Adipocyte (in vitro differentiated cells): ENCODE measurements around the gene ZNF683.
A peak's percentile ranks its signal among the peaks of the same experiment; 100 is the strongest.

ENCODE experiments used
- DNase-seq: peaks from one replicate; pipeline ENCODE4 v3.0.0-alpha.2; 2015; ENCODE audit warnings: low read depth
- H3K27me3 ChIP-seq: replicated peaks from 2 replicates; pipeline ENCODE4 v1.7.0; 2013; ENCODE audit warnings: mild to moderate bottlenecking, low read length, moderate library complexity; ENCODE audit not compliant: control insufficient read depth, insufficient read depth
- H3K36me3 ChIP-seq: 2 replicates; pipeline ENCODE4 v1.7.0; 2013; ENCODE audit warnings: low read length, mild to moderate bottlenecking, moderate library complexity; ENCODE audit not compliant: control insufficient read depth, insufficient read depth, severe bottlenecking
- H3K4me1 ChIP-seq: 2 replicates; pipeline ENCODE4 v1.7.0; 2013; ENCODE audit warnings: mild to moderate bottlenecking, low read length, moderate library complexity; ENCODE audit not compliant: control insufficient read depth, insufficient read depth
- H3K4me3 ChIP-seq: 2 replicates; pipeline ENCODE4 v1.7.0; 2013; ENCODE audit warnings: mild to moderate bottlenecking, low read length, moderate library complexity
- H3K9ac ChIP-seq: 2 replicates; pipeline ENCODE4 v1.7.0; 2013; ENCODE audit warnings: mild to moderate bottlenecking, low read length, moderate library complexity
- H3K9me3 ChIP-seq: 2 replicates; pipeline ENCODE4 v1.7.0; 2013; ENCODE audit warnings: mild to moderate bottlenecking, low read length, moderate library complexity; ENCODE audit not compliant: control insufficient read depth

Gene ZNF683

DNA sequence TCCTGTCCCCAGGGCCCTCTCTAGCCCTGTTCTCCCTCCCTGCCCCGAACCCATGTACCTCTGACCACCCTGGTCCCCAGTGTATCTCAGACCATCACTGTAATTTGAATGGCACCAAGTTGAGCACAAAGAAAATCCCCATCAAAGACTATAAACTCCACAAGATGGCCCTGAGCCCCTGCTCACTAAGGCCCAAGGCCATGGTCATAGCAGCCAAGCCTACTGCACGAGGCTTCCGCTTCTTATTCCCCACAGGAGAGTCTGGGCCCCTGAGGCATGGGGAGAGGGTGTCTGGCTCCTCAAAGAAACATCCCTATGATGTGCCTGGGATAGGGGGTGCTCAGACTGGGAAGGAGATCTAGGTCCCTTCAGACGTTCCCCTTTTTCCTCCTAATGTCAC, 4.5 kb downstream of the ZNF683 start:
- H3K9me3 ChIP-seq, result peaks cover 2% of the 10 kb centered on the region
- H3K27me3 ChIP-seq, result peaks cover 29% of the 10 kb centered on the region
- no peaks in the 10 kb centered on the region for H3K4me1 ChIP-seq
- no peak overlapping the region for H3K9ac ChIP-seq
- no peaks in the 10 kb centered on the region for H3K36me3 ChIP-seq
- DNase-seq, result no peak
- H3K4me3 ChIP-seq, result no peak overlapping the region

DNA sequence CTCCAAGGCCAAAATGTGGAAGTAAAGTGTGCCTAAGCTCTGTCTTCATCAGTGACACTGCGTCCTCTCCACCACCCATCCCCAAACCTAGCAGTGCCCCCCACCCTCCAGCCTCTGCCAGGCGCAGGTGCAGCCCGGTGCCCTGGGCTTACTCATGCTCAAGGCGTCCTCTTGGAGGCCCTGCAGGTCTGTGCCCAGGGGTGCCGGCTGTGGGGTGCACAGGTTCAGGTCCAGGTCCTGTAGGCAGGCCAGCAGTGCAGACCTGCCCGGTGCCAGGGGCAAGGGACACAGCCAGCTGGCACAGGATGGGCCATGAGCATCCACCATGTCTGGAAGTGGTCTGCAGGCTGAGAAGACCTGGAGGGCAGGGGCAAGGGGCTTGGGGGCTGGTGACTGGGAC, 5.1 kb downstream of the ZNF683 start:
- H3K27me3 ChIP-seq, result peaks cover 29% of the 10 kb centered on the region
- H3K9me3 ChIP-seq, result peaks cover 2% of the 10 kb centered on the region
- no peak for DNase-seq
- no peak overlapping the region for H3K4me3 ChIP-seq
- H3K9ac ChIP-seq, result no peak overlapping the region
- no peaks in the 10 kb centered on the region for H3K36me3 ChIP-seq
- H3K4me1 ChIP-seq, result no peaks in the 10 kb centered on the region

DNA sequence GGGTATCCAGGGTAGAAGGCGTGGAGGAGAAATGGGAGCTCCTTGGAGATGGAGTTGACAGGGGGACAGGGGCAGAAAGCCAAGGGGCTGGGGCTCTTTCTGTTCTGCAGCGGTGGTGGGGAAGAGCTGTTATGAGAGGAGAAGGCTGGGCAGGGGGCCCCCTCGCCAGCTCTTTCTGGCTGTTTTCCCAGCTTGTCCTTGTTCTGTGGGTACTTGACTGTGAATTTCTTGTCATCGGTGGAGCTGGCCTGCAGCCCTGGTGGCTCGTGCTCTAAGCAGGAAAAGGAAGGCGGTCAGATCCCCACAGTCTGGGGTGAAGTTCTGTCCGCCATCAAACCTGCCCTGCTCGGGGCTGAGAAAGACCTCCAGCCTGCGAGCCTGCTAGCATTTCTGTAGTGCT, 7.6 kb downstream of the ZNF683 start:
- Histone ChIP-seq H3K4me1 (no peaks in the 10 kb centered on the region), H3K36me3 (no peaks in the 10 kb centered on the region), H3K9ac (no peak overlapping the region), H3K27me3 (peaks cover 41% of the 10 kb centered on the region), H3K4me3 (no peak overlapping the region), H3K9me3 (no peaks in the 10 kb centered on the region)
- no peak for DNase-seq

DNA sequence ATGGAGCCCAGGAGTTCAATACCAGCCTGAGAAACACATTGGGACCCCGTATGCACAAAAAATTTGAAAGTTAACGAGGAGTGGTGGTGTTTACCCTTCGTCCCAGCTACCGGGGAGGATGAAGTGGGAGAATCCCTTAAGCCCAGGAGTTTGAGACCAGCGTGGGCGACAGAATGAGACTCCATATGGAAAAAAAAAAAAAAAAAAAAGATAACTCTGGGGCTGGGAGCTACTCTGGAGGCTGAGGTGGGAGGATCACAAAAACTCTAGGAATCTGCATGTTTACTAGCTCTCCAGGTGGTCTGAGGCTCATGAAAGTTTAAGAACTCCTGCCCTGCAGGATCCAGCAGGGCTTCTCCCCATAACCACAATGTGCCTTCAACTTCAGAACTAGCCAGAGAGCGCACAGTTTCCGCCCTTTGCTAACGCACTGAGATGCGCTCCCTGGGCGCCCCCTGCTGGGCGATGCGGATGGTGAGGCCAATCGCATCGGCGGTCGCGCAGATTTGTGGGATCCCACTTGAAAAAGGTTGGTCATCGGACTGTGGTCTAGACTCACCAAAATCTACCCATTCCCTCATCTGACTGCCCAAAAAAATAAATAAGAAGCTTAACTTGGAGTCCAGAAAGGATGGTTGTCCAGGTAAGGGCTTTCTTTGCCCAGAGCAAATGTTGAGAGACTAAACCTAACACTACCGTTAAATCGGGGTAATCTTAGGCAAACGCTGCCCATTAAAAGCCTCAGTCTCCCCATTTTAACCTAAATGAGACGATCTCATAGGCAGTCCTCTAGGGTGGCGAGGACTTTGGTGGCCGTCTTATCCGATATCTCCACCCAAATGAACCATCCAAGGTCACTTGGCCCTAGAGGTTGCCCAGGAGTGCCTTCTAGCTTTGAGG, 8.8 kb downstream of the ZNF683 start:
- Histone ChIP-seq H3K27me3 (peaks cover 48% of the 10 kb centered on the region), H3K9ac (no peak overlapping the region)

DNA sequence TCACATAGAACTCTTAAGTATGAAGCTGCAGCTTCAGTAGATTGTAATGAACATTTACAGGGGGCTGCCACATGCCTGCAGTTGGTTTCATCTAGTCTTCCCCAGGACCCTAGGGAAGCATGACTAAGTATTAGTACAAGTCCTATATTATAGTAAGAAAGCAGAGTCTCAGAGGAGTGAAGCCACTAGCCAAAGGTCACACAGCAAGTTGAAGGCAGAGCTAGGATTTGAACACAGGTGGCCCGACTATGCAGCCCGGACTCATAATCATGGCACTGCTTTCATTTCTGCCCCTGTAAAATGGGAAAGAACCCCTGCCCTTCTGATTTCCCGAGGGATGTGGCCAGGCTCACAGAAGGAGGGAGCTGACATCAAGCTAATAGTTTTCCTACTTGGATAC, 10.2 kb downstream of the ZNF683 start:
- Histone ChIP-seq H3K4me1 (no peaks in the 10 kb centered on the region), H3K36me3 (no peaks in the 10 kb centered on the region), H3K27me3 (peaks cover 43% of the 10 kb centered on the region), H3K9me3 (no peaks in the 10 kb centered on the region), H3K9ac (no peak overlapping the region), H3K4me3 (no peak overlapping the region)
- DNase-seq, result no peak

More for the DNA sequence above, 8.8 kb downstream of the ZNF683 start:
- no peaks in the 10 kb centered on the region for H3K9me3 ChIP-seq
- H3K4me3 ChIP-seq, result no peak overlapping the region
- DNase-seq, result peak; percentile 75
- H3K4me1 ChIP-seq, result no peaks in the 10 kb centered on the region
- H3K36me3 ChIP-seq, result no peaks in the 10 kb centered on the region

DNA sequence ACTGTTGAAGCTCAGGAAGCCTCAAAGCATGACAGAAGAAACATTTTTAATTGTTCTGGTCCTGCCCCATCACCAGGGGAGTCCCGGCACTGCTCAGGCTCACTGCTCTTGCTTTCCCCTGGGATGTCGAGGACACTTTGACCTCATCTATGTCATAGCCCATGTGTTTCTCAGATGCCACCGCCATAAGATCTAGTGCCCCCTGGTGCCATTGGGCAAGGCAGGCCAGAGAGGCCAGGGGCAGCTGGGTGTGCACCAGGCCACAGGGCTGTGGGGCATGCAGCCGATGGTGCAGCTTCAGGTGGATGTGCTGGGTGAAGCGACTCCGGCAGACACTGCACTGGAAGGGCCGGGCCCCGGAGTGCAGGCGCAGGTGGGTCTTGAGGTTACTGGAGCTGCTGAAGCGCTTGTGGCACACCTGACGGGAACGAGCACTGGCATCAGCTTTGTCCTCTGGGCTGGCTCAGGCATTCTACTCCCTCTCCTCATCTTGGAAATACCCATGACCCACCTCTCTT, 10.9 kb downstream of the ZNF683 start:
- Histone ChIP-seq H3K36me3 (no peaks in the 10 kb centered on the region), H3K27me3 (peaks cover 43% of the 10 kb centered on the region), H3K4me3 (no peak overlapping the region), H3K4me1 (no peaks in the 10 kb centered on the region), H3K9ac (no peak overlapping the region), H3K9me3 (no peaks in the 10 kb centered on the region)
- DNase-seq, result no peak

DNA sequence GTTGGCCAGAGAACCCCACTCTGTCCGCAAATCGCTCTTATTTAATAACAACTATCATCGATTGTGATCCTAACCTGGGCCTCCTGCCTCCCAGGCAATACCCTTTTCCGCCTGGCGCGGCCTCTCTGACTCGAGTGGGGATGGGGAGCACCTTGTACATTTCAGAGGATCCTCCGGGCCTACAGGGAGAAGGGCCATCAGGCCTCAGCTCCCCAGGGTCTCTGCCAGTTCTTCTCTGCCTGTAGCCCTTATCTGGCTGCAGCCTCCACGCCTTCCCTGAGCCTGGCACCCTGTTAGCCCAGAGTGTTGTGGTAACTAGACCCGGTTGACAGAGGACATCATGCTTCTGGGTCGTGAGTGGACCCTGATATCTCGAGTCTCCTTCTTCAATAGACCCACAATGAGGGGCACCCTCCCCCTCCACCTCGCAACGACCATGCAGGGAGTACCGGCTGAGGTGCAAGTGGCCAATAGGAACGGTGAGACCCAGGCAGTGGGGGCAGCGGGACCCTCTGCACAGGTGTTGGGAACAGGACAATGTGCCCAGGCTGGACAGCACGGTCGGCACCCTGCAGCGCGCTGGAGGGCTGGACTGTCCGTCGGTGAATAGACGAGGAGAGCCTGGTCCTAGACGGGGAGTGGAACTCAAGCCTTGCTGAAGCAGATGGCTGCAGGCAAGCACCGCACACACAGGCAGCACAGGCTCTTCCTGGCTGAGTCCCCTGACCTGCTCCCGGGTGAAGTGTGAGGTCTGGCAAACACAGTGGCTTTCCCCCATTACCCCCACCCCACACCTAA, 11.5 kb downstream of the ZNF683 start:
- Histone ChIP-seq H3K9me3 (no peaks in the 10 kb centered on the region), H3K9ac (no peak overlapping the region), H3K4me3 (no peak overlapping the region)

DNA sequence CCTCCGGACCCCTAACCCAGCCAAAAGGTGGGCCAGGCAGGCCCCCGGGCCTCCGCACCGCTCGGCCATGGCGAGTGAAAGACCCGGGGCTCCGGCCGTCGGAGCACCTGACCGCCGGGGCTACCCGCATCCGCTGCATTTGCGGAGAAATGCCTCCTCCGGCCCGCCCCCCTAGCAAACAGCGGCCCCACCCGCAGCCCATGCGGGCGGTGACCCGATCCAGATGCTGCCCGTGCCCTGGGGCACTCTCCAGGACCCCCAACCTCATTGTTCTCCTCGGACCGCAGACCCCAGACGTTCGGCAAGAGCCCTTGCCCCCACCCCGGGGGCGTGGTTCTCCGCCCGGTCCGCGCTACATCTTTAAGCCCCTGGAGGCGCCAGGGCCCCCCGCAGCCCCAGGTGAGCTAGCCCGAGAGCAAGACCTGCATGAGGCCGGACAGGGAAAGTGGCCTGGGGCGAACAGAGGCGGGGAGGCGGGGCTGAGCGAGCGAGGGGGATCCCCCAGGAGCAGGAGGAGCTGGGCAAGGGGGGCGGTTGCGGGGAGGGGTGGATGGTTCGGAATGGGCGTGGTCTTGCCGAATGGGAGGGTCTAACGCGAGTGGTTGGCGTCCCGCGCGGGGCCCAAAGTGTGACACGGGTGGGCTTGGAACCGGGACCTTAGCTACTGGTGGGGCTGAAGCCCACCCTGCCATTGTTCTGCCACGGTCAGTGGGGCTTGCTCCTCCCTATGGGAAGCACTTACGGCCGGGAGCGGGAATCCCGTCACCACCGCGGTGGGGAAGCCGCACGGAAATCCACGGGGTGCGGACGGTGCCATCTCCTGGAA, 12.4 kb downstream of the ZNF683 start:
- H3K4me3 ChIP-seq, result no peak overlapping the region
- DNase-seq, result no peak
- H3K9me3 ChIP-seq, result no peaks in the 10 kb centered on the region
- H3K27me3 ChIP-seq, result peaks cover 43% of the 10 kb centered on the region
- H3K9ac ChIP-seq, result no peak overlapping the region
- H3K36me3 ChIP-seq, result no peaks in the 10 kb centered on the region
- H3K4me1 ChIP-seq, result no peaks in the 10 kb centered on the region

More for the DNA sequence above, 11.5 kb downstream of the ZNF683 start:
- peaks cover 43% of the 10 kb centered on the region for H3K27me3 ChIP-seq
- no peaks in the 10 kb centered on the region for H3K36me3 ChIP-seq
- DNase-seq, result no peak
- no peaks in the 10 kb centered on the region for H3K4me1 ChIP-seq

DNA sequence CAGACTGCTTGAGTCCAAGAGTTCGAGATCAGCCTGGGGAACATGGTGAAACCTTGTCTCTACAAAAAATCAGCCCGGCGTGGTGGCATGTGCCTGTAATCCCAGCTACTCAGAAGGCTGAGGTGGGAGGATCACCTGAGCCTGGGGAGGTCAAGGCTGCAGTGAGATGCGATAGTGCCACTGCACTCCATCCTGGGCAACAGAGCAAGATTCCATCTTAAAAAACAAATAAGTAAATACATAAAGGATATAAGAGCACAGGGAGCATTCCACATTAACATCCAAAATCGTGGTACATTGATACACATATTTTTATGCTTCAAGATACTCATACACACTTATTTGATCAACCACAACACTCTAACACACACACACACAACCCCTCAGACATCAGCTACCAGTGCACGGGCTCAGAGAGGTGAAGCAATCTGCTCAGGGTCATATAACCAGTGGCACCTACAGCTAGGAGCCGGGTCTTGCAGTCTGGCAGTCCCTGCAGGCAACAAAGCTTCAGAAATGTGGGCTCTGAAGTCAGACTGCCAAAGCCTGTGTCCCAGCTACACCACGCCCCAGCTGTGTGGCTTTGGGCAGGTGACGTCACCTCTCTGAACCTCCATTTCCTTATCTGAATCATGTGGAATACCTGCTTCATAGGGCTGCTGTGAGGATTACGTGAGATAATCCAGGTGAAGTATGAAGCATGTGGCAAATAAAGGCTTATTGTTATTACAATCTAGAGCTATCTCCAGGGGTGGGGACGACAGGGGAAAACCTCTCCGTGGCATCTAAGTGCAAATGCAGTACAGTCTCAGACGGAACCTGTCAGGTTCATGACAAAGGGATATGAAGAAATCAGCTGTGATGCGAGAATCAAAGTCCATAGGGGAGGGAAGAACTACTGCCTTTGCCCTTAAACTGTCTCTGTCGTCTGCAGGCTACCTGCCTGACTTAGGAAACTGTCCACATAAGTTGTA, 13.9 kb downstream of the ZNF683 start:
- Histone ChIP-seq H3K9me3 (no peaks in the 10 kb centered on the region), H3K36me3 (no peaks in the 10 kb centered on the region), H3K4me1 (no peaks in the 10 kb centered on the region), H3K4me3 (no peak overlapping the region), H3K27me3 (peaks cover 46% of the 10 kb centered on the region), H3K9ac (no peak overlapping the region)
- DNase-seq, result no peak

DNA sequence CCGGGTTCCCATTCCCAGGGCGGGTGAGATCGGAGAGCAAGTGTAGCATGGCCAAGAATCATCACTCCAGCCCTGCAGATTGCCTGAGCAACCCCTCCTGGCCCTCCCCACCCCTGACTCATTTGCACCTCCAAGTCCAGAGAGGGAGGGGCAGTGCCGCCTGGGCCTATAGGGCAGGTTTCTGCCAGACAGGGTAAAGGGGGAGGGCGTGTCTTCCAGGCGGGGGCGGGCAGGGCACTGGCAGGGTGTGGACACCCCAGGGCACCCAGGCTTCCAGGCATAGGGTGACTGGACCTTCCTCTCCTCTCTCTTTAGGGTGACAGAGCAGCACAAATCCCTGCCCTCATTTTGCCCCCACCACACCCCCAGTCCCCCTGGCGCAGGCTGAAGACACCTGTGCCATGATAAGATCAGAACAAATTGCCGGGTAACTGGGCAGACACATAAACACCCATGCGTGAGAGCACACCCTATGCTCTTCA, 15.4 kb downstream of the ZNF683 start:
- H3K36me3 ChIP-seq, result no peaks in the 10 kb centered on the region
- no peak for DNase-seq
- H3K4me3 ChIP-seq, result no peak overlapping the region
- H3K27me3 ChIP-seq, result peaks cover 46% of the 10 kb centered on the region
- H3K9me3 ChIP-seq, result no peaks in the 10 kb centered on the region
- H3K9ac ChIP-seq, result no peak overlapping the region
- H3K4me1 ChIP-seq, result no peaks in the 10 kb centered on the region
